GM23338 (cell line): ENCODE measurements around the gene TECTA. TPM values are rescaled to one million over a fixed set of nuclear protein-coding genes. Genes with fewer than 3 reads are reported as not detected.

ENCODE experiments used
- ATAC-seq: fragments of 200-7000 bp; cut with Tn5 transposase; 3 replicates; pipeline ENCODE4 v1.9.1; 2020
- DNase-seq: peaks from one replicate; pipeline ENCODE4 v3.0.0-alpha.2; 2015; ENCODE audit warnings: low spot score
- H2AFZ ChIP-seq: fragments of 200-600 bp; sonication (generic); 2 replicates; pipeline ENCODE4 v1.8.0; 2016; ENCODE audit warnings: antibody characterized with exemption, mild to moderate bottlenecking, moderate library complexity
- H3F3A ChIP-seq: fragments of 200-600 bp; sonication (generic); replicated peaks from 2 replicates; pipeline ENCODE4 v1.8.0; 2017; ENCODE audit warnings: antibody characterized with exemption, mixed run types, low read depth
- H3K27ac ChIP-seq: fragments of 200-600 bp; sonication (generic); 2 replicates; pipeline ENCODE4 v1.6.1; 2016; ENCODE audit warnings: low read depth
- H3K27me3 ChIP-seq: fragments of 200-600 bp; sonication (generic); 2 replicates; pipeline ENCODE4 v1.8.0; 2016; ENCODE audit warnings: mild to moderate bottlenecking, mixed run types, moderate library complexity; ENCODE audit not compliant: insufficient read depth
- H3K36me3 ChIP-seq: fragments of 200-600 bp; sonication (generic); 2 replicates; pipeline ENCODE4 v1.8.0; 2016; ENCODE audit warnings: mild to moderate bottlenecking; ENCODE audit not compliant: insufficient read depth
- H3K4me1 ChIP-seq: fragments of 200-600 bp; sonication (generic); 2 replicates; pipeline ENCODE4 v1.8.0; 2016; ENCODE audit warnings: mild to moderate bottlenecking, moderate library complexity; ENCODE audit not compliant: insufficient read depth
- H3K4me2 ChIP-seq: fragments of 200-600 bp; sonication (generic); 2 replicates; pipeline ENCODE4 v1.7.1; 2017; ENCODE audit warnings: mixed run types
- H3K4me3 ChIP-seq: fragments of 200-600 bp; sonication (generic); 2 replicates; pipeline ENCODE4 v1.6.1; 2016; ENCODE audit warnings: mixed run types
- H3K79me2 ChIP-seq: fragments of 200-600 bp; sonication (generic); replicated peaks from 2 replicates; pipeline ENCODE4 v1.8.0; 2017; ENCODE audit warnings: mild to moderate bottlenecking; ENCODE audit not compliant: insufficient read depth
- H3K9me2 ChIP-seq: fragments of 200-600 bp; sonication (generic); 2 replicates; pipeline ENCODE4 v1.8.0; 2017; ENCODE audit not compliant: insufficient read depth
- H4K20me1 ChIP-seq: fragments of 200-600 bp; sonication (generic); replicated peaks from 2 replicates; pipeline ENCODE4 v1.8.0; 2017; ENCODE audit warnings: mild to moderate bottlenecking; ENCODE audit not compliant: insufficient read depth
- H3K27ac Mint-ChIP-seq: 2 replicates; pipeline ENCODE4 v1.8.0; 2020; ENCODE audit warnings: inconsistent platforms, mild to moderate bottlenecking, moderate library complexity, mixed read lengths
- H3K27me3 Mint-ChIP-seq: 3 replicates; pipeline ENCODE4 v1.8.0; 2022; ENCODE audit warnings: low read depth, mild to moderate bottlenecking, moderate library complexity, mixed read lengths, inconsistent platforms; ENCODE audit not compliant: insufficient read depth, poor library complexity
- H3K36me3 Mint-ChIP-seq: 3 replicates; pipeline ENCODE4 v1.8.0; 2021; ENCODE audit warnings: low read depth, mild to moderate bottlenecking, inconsistent platforms, moderate library complexity, mixed read lengths
- H3K4me1 Mint-ChIP-seq: 3 replicates; pipeline ENCODE4 v1.8.0; 2020; ENCODE audit warnings: mild to moderate bottlenecking, inconsistent platforms, mixed read lengths
- H3K4me3 Mint-ChIP-seq: 3 replicates; pipeline ENCODE4 v1.8.0; 2021; ENCODE audit warnings: moderate library complexity, mild to moderate bottlenecking, inconsistent platforms, mixed read lengths
- H3K9me3 Mint-ChIP-seq: 3 replicates; pipeline ENCODE4 v1.8.0; 2020; ENCODE audit warnings: moderate library complexity, mild to moderate bottlenecking, inconsistent platforms, mixed read lengths
- CREB1 ChIP-seq: fragments of 250-450 bp; sonication (Bioruptor Pico); IDR thresholded peaks from 2 replicates; pipeline ENCODE4 v1.5.0; 2020; ENCODE audit warnings: low read depth, mild to moderate bottlenecking, moderate library complexity
- EZH2 ChIP-seq: fragments of 200-600 bp; sonication (generic); IDR thresholded peaks from one replicate; pipeline ENCODE4 v1.8.0; 2017; ENCODE audit warnings: antibody characterized with exemption, mild to moderate bottlenecking, low read depth; ENCODE audit not compliant: unreplicated experiment
- EZH2phosphoT487 ChIP-seq: fragments of 200-600 bp; sonication (generic); IDR thresholded peaks from one replicate; pipeline ENCODE4 v1.8.1; 2018; ENCODE audit warnings: antibody characterized with exemption; ENCODE audit not compliant: unreplicated experiment
- STAT1 ChIP-seq: IDR thresholded peaks from one replicate; pipeline ENCODE4 v1.6.1; 2016; ENCODE audit warnings: antibody characterized with exemption; ENCODE audit not compliant: unreplicated experiment
- ZNF331 ChIP-seq: fragments of 250-450 bp; sonication (Bioruptor Pico); IDR thresholded peaks from 2 replicates; pipeline ENCODE4 v1.5.0; 2020; ENCODE audit warnings: low read depth, mild to moderate bottlenecking, moderate library complexity
- ZNF462 ChIP-seq: fragments of 250-450 bp; sonication (Bioruptor Pico); IDR thresholded peaks from 2 replicates; pipeline ENCODE4 v1.5.0; 2020; ENCODE audit warnings: mild to moderate bottlenecking, moderate library complexity
- polyA plus RNA-seq: library from polyadenylated mRNA; unstranded; fragments of >200 nt; fragmentation: Nextera tagmentation; extraction: Ambion mirVana; gene quantifications from 2 replicates; pipeline ENCODE4 v1.2.1, GENCODE V29; 2016
- total RNA-seq: library from RNA; depleted of rRNA; stranded (reverse); fragments of >200 nt; shearing (Covaris generic); gene quantifications from 2 replicates; pipeline ENCODE4 v1.2.3, GENCODE V29; 2014
- TF ChIP-seq, protein P1 (sequence below), 2 experiments: fragments of 200-600 bp in 1 of 2; sonication (generic) in 1 of 2; conservative IDR thresholded peaks; 2 replicates each; pipeline versions ENCODE4 v1.5.1 to v1.6.1; 2016 to 2017; ENCODE audit warnings: antibody characterized with exemption in 2 of 2, low read depth in 2 of 2, mild to moderate bottlenecking in 2 of 2, moderate library complexity in 1 of 2

The TECTA gene
- total and polyA plus RNA-seq, 2 experiments from 2014 or later: 0.34 to 0.69 TPM

DNA sequence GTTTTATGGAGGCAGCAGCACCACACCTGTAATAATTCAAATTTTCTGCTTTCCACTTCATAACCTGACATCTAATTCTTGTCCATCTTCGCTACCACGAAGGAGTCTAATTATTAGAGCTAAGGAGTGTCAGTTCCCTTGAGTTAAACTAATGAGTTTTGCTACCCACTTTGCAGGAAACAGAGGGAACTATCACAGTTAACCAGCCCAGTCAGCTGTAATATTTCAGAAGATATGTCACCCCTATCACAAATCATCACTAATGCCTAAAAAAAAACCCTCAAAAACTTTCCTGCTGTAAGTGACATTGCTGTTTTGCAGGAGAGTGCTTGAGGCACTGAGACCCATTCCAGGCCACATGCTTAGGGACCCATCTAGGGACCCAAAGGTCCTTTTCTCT is 8.4 kb downstream of the TECTA start:
- Histone ChIP-seq H3K4me2 (no peak overlapping the region), H4K20me1 (no peaks in the 10 kb centered on the region), H3K9me2 (0 out of 2 replicates have a peak, but pooled peaks cover 3% of the 10 kb centered on the region), H3K27me3 (no peaks in the 10 kb centered on the region), H2AFZ (no peak overlapping the region), H3K79me2 (no peaks in the 10 kb centered on the region), H3K4me3 (no peak overlapping the region), H3K27ac (no peak overlapping the region), H3K4me1 (no peaks in the 10 kb centered on the region), H3F3A (no peaks in the 10 kb centered on the region), H3K36me3 (no peaks in the 10 kb centered on the region)
- Mint-ChIP-seq H3K4me3 (no peak overlapping the region), H3K27me3 (no peaks in the 10 kb centered on the region), H3K9me3 (no peaks in the 10 kb centered on the region), H3K4me1 (peaks cover 12% of the 10 kb centered on the region; the same call in 2 of the 3 replicates), H3K27ac (no peak overlapping the region), H3K36me3 (no peaks in the 10 kb centered on the region)
- ATAC-seq: no peak
- TF ChIP-seq EZH2 (no peak), ZNF462 (no peak), CREB1 (no peak), STAT1 (no peak), ZNF331 (CRISPR knock-in tag) (no peak), EZH2phosphoT487 (no peak)
- TF ChIP-seq, protein P1, sequence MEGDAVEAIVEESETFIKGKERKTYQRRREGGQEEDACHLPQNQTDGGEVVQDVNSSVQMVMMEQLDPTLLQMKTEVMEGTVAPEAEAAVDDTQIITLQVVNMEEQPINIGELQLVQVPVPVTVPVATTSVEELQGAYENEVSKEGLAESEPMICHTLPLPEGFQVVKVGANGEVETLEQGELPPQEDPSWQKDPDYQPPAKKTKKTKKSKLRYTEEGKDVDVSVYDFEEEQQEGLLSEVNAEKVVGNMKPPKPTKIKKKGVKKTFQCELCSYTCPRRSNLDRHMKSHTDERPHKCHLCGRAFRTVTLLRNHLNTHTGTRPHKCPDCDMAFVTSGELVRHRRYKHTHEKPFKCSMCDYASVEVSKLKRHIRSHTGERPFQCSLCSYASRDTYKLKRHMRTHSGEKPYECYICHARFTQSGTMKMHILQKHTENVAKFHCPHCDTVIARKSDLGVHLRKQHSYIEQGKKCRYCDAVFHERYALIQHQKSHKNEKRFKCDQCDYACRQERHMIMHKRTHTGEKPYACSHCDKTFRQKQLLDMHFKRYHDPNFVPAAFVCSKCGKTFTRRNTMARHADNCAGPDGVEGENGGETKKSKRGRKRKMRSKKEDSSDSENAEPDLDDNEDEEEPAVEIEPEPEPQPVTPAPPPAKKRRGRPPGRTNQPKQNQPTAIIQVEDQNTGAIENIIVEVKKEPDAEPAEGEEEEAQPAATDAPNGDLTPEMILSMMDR (conservative IDR thresholded peaks at IDR 0.05; ENCODE audit: low read depth in 2 of 2): no peak
- no peak for DNase-seq
